GM12878 (cell line): ENCODE results near the gene ANP32B. TPM values are rescaled to one million over a fixed set of nuclear protein-coding genes. Genes with fewer than 3 reads are reported as not detected.
"Not testable (repeated sequence)": the region's sequence is repeated elsewhere in the genome, so short reads cannot be mapped to it uniquely, and the experiment has no call there.

Source experiments
- ATAC-seq: fragments of 200-7000 bp; cut with Tn5 transposase; 3 replicates; pipeline ENCODE4 v1.9.1; 2020; ENCODE audit warnings: mild to moderate bottlenecking, moderate library complexity
- BruUV-seq: library from RNA; stranded (reverse); fragments of 400-500 nt; replicated peaks from 2 replicates; lab custom pipeline; 2021; lab: Mats Ljungman, UMichigan
- CTCF ChIA-PET: fragments of 300-600 bp; sonication (Branson Sonifier 250); formaldehyde crosslinking; extraction: SDS; loops from one replicate; lab custom pipeline; 2021; ENCODE audit warnings: inconsistent platforms; lab: Yijun Ruan, JAX
- POLR2A ChIA-PET: fragments of 350-600 bp; formaldehyde crosslinking; extraction: SDS; loops from one replicate; lab custom pipeline; 2021; ENCODE audit warnings: inconsistent platforms; lab: Charles Lee
- RAD21 ChIA-PET: fragments of 300-600 bp; sonication (Branson Sonifier 250); formaldehyde crosslinking; loops from one replicate; lab custom pipeline; 2023; ENCODE audit warnings: antibody characterized with exemption; ENCODE audit not compliant: unreplicated experiment; lab: Charles Lee
- SMC1A ChIA-PET: fragments of 300-600 bp; sonication (Branson Sonifier 250); formaldehyde crosslinking; loops from one replicate; lab custom pipeline; 2023; ENCODE audit not compliant: unreplicated experiment, uncharacterized antibody; lab: Charles Lee
- DNase-seq: peaks from one replicate; pipeline ENCODE4 v3.0.0-alpha.2; 2011; ENCODE audit warnings: low read depth, low spot score
- FAIRE-seq: peaks from 3 replicates; lab custom pipeline; 2011; peaks lifted over from hg19 to GRCh38; lab: Jason Lieb, UNC
- H2AFZ ChIP-seq: 2 replicates; pipeline ENCODE4 v1.6.0; 2011; ENCODE audit warnings: low read depth, low read length, control low read depth; ENCODE audit not compliant: control insufficient read depth
- H3K27ac ChIP-seq: 2 replicates; pipeline ENCODE4 v1.5.1; 2011; ENCODE audit warnings: control low read depth; ENCODE audit not compliant: control insufficient read depth, insufficient read depth
- H3K27me3 ChIP-seq, 2 experiments: replicated peaks in 1 of 2; 2 replicates each; pipeline versions ENCODE4 v1.6.0 to v1.6.1; 2011; ENCODE audit warnings: low read length in 1 of 2; ENCODE audit not compliant: control insufficient read depth in 2 of 2, insufficient read depth in 2 of 2
- H3K36me3 ChIP-seq, 2 experiments: 2 replicates each; pipeline ENCODE4 v1.5.1; 2011; ENCODE audit warnings: low read length in 1 of 2; ENCODE audit not compliant: control insufficient read depth in 2 of 2, insufficient read depth in 2 of 2
- H3K4me1 ChIP-seq: 2 replicates; pipeline ENCODE4 v1.6.1; 2011; ENCODE audit warnings: mild to moderate bottlenecking, low read length, moderate library complexity, mixed read lengths; ENCODE audit not compliant: control insufficient read depth, insufficient read depth
- H3K4me2 ChIP-seq: 2 replicates; pipeline ENCODE4 v1.6.0; 2011; ENCODE audit warnings: control low read depth; ENCODE audit not compliant: control insufficient read depth, insufficient read depth
- H3K4me3 ChIP-seq: fragments of 200-600 bp; sonication (generic); 2 replicates; pipeline ENCODE4 v1.5.1; 2016
- H3K79me2 ChIP-seq: 2 replicates; pipeline ENCODE4 v1.6.0; 2011; ENCODE audit warnings: low read length; ENCODE audit not compliant: control insufficient read depth, insufficient read depth
- H3K9ac ChIP-seq: 2 replicates; pipeline ENCODE4 v1.8.0; 2011; ENCODE audit warnings: low read length, control low read depth, mixed read lengths; ENCODE audit not compliant: control insufficient read depth, insufficient read depth
- H3K9me3 ChIP-seq: replicated peaks from 3 replicates; pipeline ENCODE4 v1.5.1; 2011; ENCODE audit warnings: mild to moderate bottlenecking, low read length; ENCODE audit not compliant: control insufficient read depth, insufficient read depth
- H4K20me1 ChIP-seq: 2 replicates; pipeline ENCODE4 v1.6.0; 2011; ENCODE audit not compliant: control insufficient read depth, insufficient read depth
- SRF ChIP-seq, 2 experiments: IDR thresholded peaks; 2 replicates each; pipeline ENCODE4 v1.6.1; 2011; ENCODE audit warnings: low read depth in 2 of 2, low read length in 2 of 2, mild to moderate bottlenecking in 1 of 2, moderate library complexity in 1 of 2
- WRNIP1 ChIP-seq: IDR thresholded peaks from 2 replicates; pipeline ENCODE4 v1.6.1; 2011; ENCODE audit warnings: low read depth, low read length, improper control_type of control experiment, borderline replicate concordance
- WGBS: methylation state at CpG from one replicate; pipeline ENCODE4 v1.1.6; 2016; ENCODE audit warnings: low lambda C conversion rate; ENCODE audit not compliant: insufficient replicate concordance, insufficient coverage; ENCODE audit errors: missing lambda C conversion rate; 5-methylcytosine and 5-hydroxymethylcytosine counted together
- in situ Hi-C: fragments of 300-500 bp; cut with MboI; formaldehyde crosslinking; loops from 9 replicates; pipeline ENCODE4 v1.14.3; 2018; ENCODE audit warnings: mixed read lengths
- intact Hi-C: fragments of 100-400 bp; cut with micrococcal nuclease; formaldehyde crosslinking; loops from one replicate; pipeline ENCODE4 v1.14.2; 2022; ENCODE audit not compliant: unreplicated experiment
- polyA plus RNA-seq, 11 experiments: library from polyadenylated mRNA; depleted of rRNA in 4 of 11; unstranded in 6 of 11; stranded (reverse) in 5 of 11; fragments of >200 nt; fragmentation: Nextera tagmentation in 4 of 11; fragmentation: Illumina TruSeq in 1 of 11; extraction: Ambion mirVana in 4 of 11; extraction: Trizol in 1 of 11; gene quantifications; 1 replicate in 1 of 11; 2 replicates in 10 of 11; pipeline versions ENCODE4 v1.2.1 to v1.2.3, GENCODE V29; 2011 to 2016; ENCODE audit warnings: inconsistent platforms in 2 of 11, missing spikeins in 2 of 11, low read depth in 1 of 11
- total RNA-seq, 4 experiments: library from RNA; depleted of rRNA in 3 of 4; stranded (reverse); fragments of >200 nt in 3 of 4; fragmentation: Illumina TruSeq in 1 of 4; extraction: Trizol in 1 of 4; gene quantifications; 2 replicates each; pipeline versions ENCODE4 v1.2.1 to v1.2.3, GENCODE V29; 2013 to 2021
- TF ChIP-seq, protein P1 (sequence below): fragments of 450-650 bp; IDR thresholded peaks from 2 replicates; pipeline ENCODE4 v1.6.1; 2016; ENCODE audit warnings: mild to moderate bottlenecking, moderate library complexity, borderline replicate concordance

ANP32B gene
- total and polyA plus RNA-seq, 10 of the 15 experiments (the other 5 are each of a cell fraction or from before 2014, with no cell fraction given) = 24.5 to 419 (median 171) TPM

DNA sequence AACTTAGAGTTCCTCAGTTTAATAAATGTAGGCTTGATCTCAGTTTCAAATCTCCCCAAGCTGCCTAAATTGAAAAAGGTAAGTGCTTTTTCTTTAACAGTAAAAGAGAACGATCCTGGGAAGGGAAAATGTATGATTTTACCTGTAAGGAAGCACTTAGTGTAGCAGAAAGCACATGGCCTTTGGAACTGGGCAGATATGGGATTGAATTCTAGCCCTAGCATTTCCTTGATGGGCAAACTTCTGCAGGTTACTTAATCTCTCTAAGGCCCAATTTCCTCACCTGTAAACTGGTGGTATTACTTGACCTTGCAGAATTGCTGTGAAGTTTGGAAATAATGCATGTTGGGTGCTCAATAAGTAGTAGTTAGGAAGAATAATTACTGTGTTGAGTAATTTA, 11.6 kb downstream of the ANP32B start (continued):
- TF ChIP-seq, protein P1, sequence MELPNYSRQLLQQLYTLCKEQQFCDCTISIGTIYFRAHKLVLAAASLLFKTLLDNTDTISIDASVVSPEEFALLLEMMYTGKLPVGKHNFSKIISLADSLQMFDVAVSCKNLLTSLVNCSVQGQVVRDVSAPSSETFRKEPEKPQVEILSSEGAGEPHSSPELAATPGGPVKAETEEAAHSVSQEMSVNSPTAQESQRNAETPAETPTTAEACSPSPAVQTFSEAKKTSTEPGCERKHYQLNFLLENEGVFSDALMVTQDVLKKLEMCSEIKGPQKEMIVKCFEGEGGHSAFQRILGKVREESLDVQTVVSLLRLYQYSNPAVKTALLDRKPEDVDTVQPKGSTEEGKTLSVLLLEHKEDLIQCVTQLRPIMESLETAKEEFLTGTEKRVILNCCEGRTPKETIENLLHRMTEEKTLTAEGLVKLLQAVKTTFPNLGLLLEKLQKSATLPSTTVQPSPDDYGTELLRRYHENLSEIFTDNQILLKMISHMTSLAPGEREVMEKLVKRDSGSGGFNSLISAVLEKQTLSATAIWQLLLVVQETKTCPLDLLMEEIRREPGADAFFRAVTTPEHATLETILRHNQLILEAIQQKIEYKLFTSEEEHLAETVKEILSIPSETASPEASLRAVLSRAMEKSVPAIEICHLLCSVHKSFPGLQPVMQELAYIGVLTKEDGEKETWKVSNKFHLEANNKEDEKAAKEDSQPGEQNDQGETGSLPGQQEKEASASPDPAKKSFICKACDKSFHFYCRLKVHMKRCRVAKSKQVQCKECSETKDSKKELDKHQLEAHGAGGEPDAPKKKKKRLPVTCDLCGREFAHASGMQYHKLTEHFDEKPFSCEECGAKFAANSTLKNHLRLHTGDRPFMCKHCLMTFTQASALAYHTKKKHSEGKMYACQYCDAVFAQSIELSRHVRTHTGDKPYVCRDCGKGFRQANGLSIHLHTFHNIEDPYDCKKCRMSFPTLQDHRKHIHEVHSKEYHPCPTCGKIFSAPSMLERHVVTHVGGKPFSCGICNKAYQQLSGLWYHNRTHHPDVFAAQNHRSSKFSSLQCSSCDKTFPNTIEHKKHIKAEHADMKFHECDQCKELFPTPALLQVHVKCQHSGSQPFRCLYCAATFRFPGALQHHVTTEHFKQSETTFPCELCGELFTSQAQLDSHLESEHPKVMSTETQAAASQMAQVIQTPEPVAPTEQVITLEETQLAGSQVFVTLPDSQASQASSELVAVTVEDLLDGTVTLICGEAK = no peak
- TF ChIP-seq WRNIP1 = no peak
- TF ChIP-seq SRF (IDR thresholded peaks at IDR 0.05; ENCODE audit: low read depth in 2 of 2, low read length in 2 of 2) = no peak

DNA sequence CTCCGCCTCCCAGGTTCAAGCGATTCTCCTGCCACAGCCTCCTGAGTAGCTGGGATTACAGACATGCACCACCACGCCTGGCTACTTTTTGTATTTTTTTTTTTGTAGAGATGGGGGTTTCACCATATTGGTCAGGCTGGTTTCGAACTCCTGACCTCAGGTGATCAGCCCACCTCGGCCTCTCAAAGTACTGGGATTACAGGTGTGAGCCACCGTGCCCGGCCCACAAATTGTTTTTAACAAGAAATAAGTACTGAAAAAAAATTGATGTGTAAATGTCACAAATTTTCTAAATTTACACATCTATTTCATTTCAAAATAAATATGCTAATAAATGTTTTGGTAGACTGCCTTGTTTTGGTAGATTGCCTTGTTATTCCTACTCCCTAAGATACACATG, 13.5 kb downstream of the ANP32B start:
- WGBS = 97% methylated on average over 7 of the region's 7 CpGs
- Histone ChIP-seq H3K79me2 (peaks cover 81% of the 10 kb centered on the region), H3K4me1 (peaks cover 13% of the 10 kb centered on the region), H3K36me3 (peaks cover 22 to 62% of the 10 kb centered on the region in 2 experiments)
- H3K4me3 ChIP-seq, BruUV-seq, DNase-seq, H3K9ac ChIP-seq, intact Hi-C loops, in situ Hi-C loops, H3K27me3 ChIP-seq, H4K20me1 ChIP-seq, H3K9me3 ChIP-seq, H3K27ac ChIP-seq, FAIRE-seq, H3K4me2 ChIP-seq, ATAC-seq, H2AFZ ChIP-seq: not testable (repeated sequence)
- SMC1A ChIA-PET = interaction anchor here (0.7 kb wide), 1 partner anchor 73 kb away, joined by 3 read pairs; no protein-coding TSS in a partner anchor
- CTCF ChIA-PET = interaction anchor here (1.0 kb wide), 2 partner anchors 23 to 37 kb away, joined by 3 read pairs; no protein-coding TSS in a partner anchor
- RAD21 ChIA-PET = interaction anchor here (1.3 kb wide), 1 partner anchor 9 kb away, joined by 4 read pairs; no protein-coding TSS in a partner anchor
- POLR2A ChIA-PET = interaction anchor here (1.0 kb wide), 1 partner anchor 105 kb away, joined by 5 read pairs; no protein-coding TSS in a partner anchor
